HepG2 (cell line): ENCODE measurements around the gene FADD. TPM values are rescaled to one million over a fixed set of nuclear protein-coding genes. Genes with fewer than 3 reads are reported as not detected.

ENCODE experiments used
- DNMT3B ChIP-seq: conservative IDR thresholded peaks from 2 replicates; pipeline ENCODE4 v1.6.1; 2016; ENCODE audit warnings: missing biosample characterization, control low read depth
- FOXK1 ChIP-seq: sonication (generic); formaldehyde crosslinking; IDR thresholded peaks from 2 replicates; pipeline ENCODE4 v1.4.0; 2020; ENCODE audit warnings: low read depth, missing genetic modification reagents, borderline replicate concordance
- GMEB2 ChIP-seq: IDR thresholded peaks from 2 replicates; pipeline ENCODE4 v1.6.1; 2016; ENCODE audit warnings: missing biosample characterization, missing genetic modification reagents, low read depth
- GPN1 ChIP-seq: sonication (generic); formaldehyde crosslinking; IDR thresholded peaks from 2 replicates; pipeline ENCODE4 v1.5.1; 2020; ENCODE audit warnings: missing genetic modification reagents, borderline replicate concordance
- HNRNPK ChIP-seq: fragments of 200-400 bp; formaldehyde crosslinking; IDR thresholded peaks from 2 replicates; pipeline ENCODE4 v1.6.1; 2018; ENCODE audit warnings: low read length, low read depth, moderate library complexity, mild to moderate bottlenecking; ENCODE audit not compliant: poor library complexity, severe bottlenecking
- HOXA5 ChIP-seq: sonication (generic); formaldehyde crosslinking; IDR thresholded peaks from 2 replicates; pipeline ENCODE4 v1.4.0; 2020; ENCODE audit warnings: missing genetic modification reagents
- KDM6A ChIP-seq: IDR thresholded peaks from 2 replicates; pipeline ENCODE4 v1.6.1; 2016; ENCODE audit warnings: low read depth
- RORA ChIP-seq: sonication (generic); formaldehyde crosslinking; IDR thresholded peaks from 2 replicates; pipeline ENCODE4 v1.5.0; 2020; ENCODE audit warnings: mild to moderate bottlenecking, missing genetic modification reagents, moderate library complexity
- SETDB1 ChIP-seq: sonication (generic); formaldehyde crosslinking; IDR thresholded peaks from 2 replicates; pipeline ENCODE4 v1.5.1; 2020; ENCODE audit warnings: missing genetic modification reagents, mild to moderate bottlenecking, borderline replicate concordance
- SMAD1 ChIP-seq: sonication (generic); formaldehyde crosslinking; IDR thresholded peaks from 2 replicates; pipeline ENCODE4 v1.4.0; 2020; ENCODE audit warnings: missing genetic modification reagents, low read depth, mild to moderate bottlenecking, borderline replicate concordance
- SNAI1 ChIP-seq: sonication (generic); formaldehyde crosslinking; IDR thresholded peaks from 2 replicates; pipeline ENCODE4 v1.5.0; 2020; ENCODE audit warnings: mild to moderate bottlenecking, missing genetic modification reagents, borderline replicate concordance
- SNRNP70 ChIP-seq: fragments of 200-400 bp; formaldehyde crosslinking; IDR thresholded peaks from 2 replicates; pipeline ENCODE4 v1.6.1; 2017; ENCODE audit warnings: mild to moderate bottlenecking, low read depth, low read length, moderate library complexity
- TSC22D2 ChIP-seq: sonication (generic); formaldehyde crosslinking; IDR thresholded peaks from 2 replicates; pipeline ENCODE4 v1.5.1; 2020; ENCODE audit warnings: missing genetic modification reagents, mild to moderate bottlenecking, borderline replicate concordance
- YEATS2 ChIP-seq: sonication (generic); formaldehyde crosslinking; IDR thresholded peaks from 2 replicates; pipeline ENCODE4 v1.4.0; 2020; ENCODE audit warnings: missing genetic modification reagents, borderline replicate concordance
- ZBTB26 ChIP-seq: IDR thresholded peaks from 2 replicates; pipeline ENCODE4 v1.6.1; 2016; ENCODE audit warnings: missing compliant biosample characterization, missing genetic modification reagents, borderline replicate concordance
- ZNF160 ChIP-seq: sonication (generic); formaldehyde crosslinking; IDR thresholded peaks from 2 replicates; pipeline ENCODE4 v1.8.0; 2022; ENCODE audit warnings: mild to moderate bottlenecking, inconsistent platforms, missing genetic modification reagents
- ZNF260 ChIP-seq: sonication (generic); formaldehyde crosslinking; IDR thresholded peaks from 2 replicates; pipeline ENCODE4 v1.4.0; 2020; ENCODE audit warnings: missing genetic modification reagents, low read depth, mild to moderate bottlenecking, borderline replicate concordance
- ZNF264 ChIP-seq: sonication (generic); formaldehyde crosslinking; IDR thresholded peaks from 2 replicates; pipeline ENCODE4 v1.4.0; 2020; ENCODE audit warnings: missing genetic modification reagents
- ZNF337 ChIP-seq: sonication (generic); formaldehyde crosslinking; IDR thresholded peaks from 2 replicates; pipeline ENCODE4 v1.5.1; 2020; ENCODE audit warnings: missing genetic modification reagents, low read depth, mild to moderate bottlenecking, borderline replicate concordance
- ZNF44 ChIP-seq: sonication (generic); formaldehyde crosslinking; IDR thresholded peaks from 2 replicates; pipeline ENCODE4 v1.5.1; 2020; ENCODE audit warnings: mild to moderate bottlenecking, missing genetic modification reagents
- ZNF574 ChIP-seq: sonication (generic); formaldehyde crosslinking; IDR thresholded peaks from 2 replicates; pipeline ENCODE4 v1.4.0; 2020; ENCODE audit warnings: missing genetic modification reagents
- ZNF605 ChIP-seq: sonication (generic); formaldehyde crosslinking; IDR thresholded peaks from 2 replicates; pipeline ENCODE4 v1.8.0; 2022; ENCODE audit warnings: mild to moderate bottlenecking, missing genetic modification reagents
- ZNF672 ChIP-seq: sonication (generic); formaldehyde crosslinking; IDR thresholded peaks from 2 replicates; pipeline ENCODE4 v1.8.1; 2022; ENCODE audit warnings: missing genetic modification reagents
- ZSCAN20 ChIP-seq: sonication (generic); formaldehyde crosslinking; IDR thresholded peaks from 2 replicates; pipeline ENCODE4 v1.4.0; 2020; ENCODE audit warnings: missing genetic modification reagents, mild to moderate bottlenecking, borderline replicate concordance
- polyA plus RNA-seq, 8 experiments: library from polyadenylated mRNA; depleted of rRNA in 3 of 8; stranded (reverse) in 7 of 8; unstranded in 1 of 8; fragments of >200 nt; fragmentation: Illumina TruSeq in 4 of 8; extraction: Trizol in 4 of 8; gene quantifications; 2 replicates each; pipeline versions ENCODE4 v1.2.1 to v1.2.3, GENCODE V29; 2011 to 2016; ENCODE audit warnings: low read depth in 4 of 8, missing spikeins in 1 of 8, mixed read lengths in 1 of 8; ENCODE audit not compliant: insufficient read depth in 1 of 8
- total RNA-seq, 5 experiments: library from RNA; depleted of rRNA; stranded (reverse); fragments of >200 nt; fragmentation: Illumina TruSeq; extraction: Trizol; gene quantifications; 2 replicates each; pipeline ENCODE4 v1.2.3, GENCODE V29; 2016; ENCODE audit warnings: low read depth in 1 of 5

FADD gene
- total and polyA plus RNA-seq, 2 of the 13 experiments (the other 11 are each of a cell fraction or from before 2014, with no cell fraction given) = 14.2 to 22.2 TPM

GRCh38 chr11:70202920-70203750, at the start of gene FADD (continued):
- TF ChIP-seq GMEB2 (CRISPR knock-in tag) (peak; percentile 55), DNMT3B (CRISPR knock-in tag) (no peak), SNAI1 (CRISPR knock-in tag) (no peak), ZBTB26 (CRISPR knock-in tag) (no peak; the same call in 1 of the 2 replicates), HNRNPK (no peak), SMAD1 (CRISPR knock-in tag) (no peak), ZNF264 (CRISPR knock-in tag) (0 out of 2 replicates have a peak, but pooled peaks have one; percentile 29), ZNF574 (peak; percentile 60; the same call in 1 of the 2 replicates), ZNF260 (no peak), KDM6A (CRISPR knock-in tag) (no peak), ZNF160 (peak; percentile 23; the same call in 1 of the 2 replicates), ZNF672 (CRISPR knock-in tag) (no peak), SETDB1 (CRISPR knock-in tag) (no peak), TSC22D2 (CRISPR knock-in tag) (peak; percentile 16; the same call in 1 of the 2 replicates), ZSCAN20 (CRISPR knock-in tag) (no peak), ZNF337 (CRISPR knock-in tag) (no peak), RORA (CRISPR knock-in tag) (0 out of 2 replicates have a peak, but pooled peaks have one; percentile 19), ZNF44 (CRISPR knock-in tag) (no peak), ZNF605 (CRISPR knock-in tag) (peak; percentile 50; the same call in 1 of the 2 replicates), SNRNP70 (no peak), YEATS2 (CRISPR knock-in tag) (peak; percentile 86; the same call in 1 of the 2 replicates), GPN1 (CRISPR knock-in tag) (no peak), FOXK1 (CRISPR knock-in tag) (no peak), HOXA5 (no peak)
